ENCODE measurements around the gene RNU6-9. TPM values are rescaled to one million over a fixed set of nuclear protein-coding genes. Genes with fewer than 3 reads are reported as not detected.
"Not testable (repeated sequence)": the region's sequence is repeated elsewhere in the genome, so short reads cannot be mapped to it uniquely, and the experiment has no call there.

RNU6-9 gene
- total and polyA plus RNA-seq, 11 donors = not detected

- DNase-seq (no peak), ATAC-seq (no peak)
- no peaks in the 10 kb centered on the region for H3K9me3 ChIP-seq
- H3K36me3 ChIP-seq = no peaks in the 10 kb centered on the region
- whole genome bisulfite sequencing, 4 donors = 65 to 77% (median 75%) methylated on average over 33 to 37 of the region's 37 CpGs
- peaks cover 0 to 31% (median 14%) of the 10 kb centered on the region in 12 donors for H3K4me1 ChIP-seq
- no peak overlapping the region for H3K4me3 ChIP-seq
- H3K27ac ChIP-seq = no peak overlapping the region
- intact Hi-C loops (cut with DNase I) = loop anchor here in 1 of 10 donors (5.0 kb wide), 1 partner anchor 69 kb away; no protein-coding TSS in a partner anchor
- H3K27me3 ChIP-seq = peaks cover 11 to 62% (median 29%) of the 10 kb centered on the region in 9 donors
- TF ChIP-seq CTCF (IDR thresholded peaks at IDR 0.05) (no peak), POLR2A (IDR thresholded peaks at IDR 0.05) (no peak)
Measured at GRCh38 chr19:845707-846521, 47.4 kb upstream of the RNU6-9 start.

- H3K27me3 ChIP-seq = peaks cover 20 to 65% (median 29%) of the 10 kb centered on the region in 9 donors
- ATAC-seq (peak in 2 of 4 donors; percentile 6 to 21), DNase-seq (no peak)
- H3K9me3 ChIP-seq = no peaks in the 10 kb centered on the region
- intact Hi-C loops (cut with DNase I) = loop anchor here in 1 of 10 donors (5.0 kb wide), 1 partner anchor 71 kb away; no protein-coding TSS in a partner anchor
- 48 to 56% (median 54%) methylated on average over 12 of the region's 12 CpGs for WGBS, 4 donors
- peak overlapping the region in 2 of 12 donors; percentile 6 to 61 for H3K27ac ChIP-seq
- peaks cover 0 to 36% (median 12%) of the 10 kb centered on the region in 12 donors for H3K4me1 ChIP-seq
- H3K4me3 ChIP-seq = no peak overlapping the region
- H3K36me3 ChIP-seq = no peaks in the 10 kb centered on the region
- no peak for TF ChIP-seq POLR2A (IDR thresholded peaks at IDR 0.05)
Measured at GRCh38 chr19:848386-848921, 44.8 kb upstream of the RNU6-9 start.

- not testable (repeated sequence) for H3K4me3 ChIP-seq, H3K9me3 ChIP-seq, DNase-seq, H3K36me3 ChIP-seq, ATAC-seq, H3K27ac ChIP-seq
- Histone ChIP-seq H3K4me1 (peaks cover 0 to 30% (median 9%) of the 10 kb centered on the region in 12 donors), H3K27me3 (peaks cover 15 to 64% (median 24%) of the 10 kb centered on the region in 9 donors)
- 84 to 86% (median 85%) methylated on average over 8 of the region's 8 CpGs for WGBS, 4 donors
- intact Hi-C loops (cut with DNase I) = loop anchor here in 1 of 10 donors (5.0 kb wide), 1 partner anchor 72 kb away; no protein-coding TSS in a partner anchor
Measured at GRCh38 chr19:849195-849594, 44.1 kb upstream of the RNU6-9 start.

- H3K27ac ChIP-seq = peak overlapping the region; percentile 1 to 90 (median 79)
- intact Hi-C loops (cut with DNase I) = loop anchor here in 3 of 10 donors (10.0 kb wide), 1 partner anchor 76 kb away; no protein-coding TSS in a partner anchor
- peak overlapping the region in 8 of 12 donors; percentile 0 to 26 (median 14) for H3K4me3 ChIP-seq
- H3K36me3 ChIP-seq = no peaks in the 10 kb centered on the region
- peaks cover 0 to 30% (median 9%) of the 10 kb centered on the region in 12 donors for H3K4me1 ChIP-seq
- TF ChIP-seq POLR2A (IDR thresholded peaks at IDR 0.05) (no peak), CTCF (IDR thresholded peaks at IDR 0.05) (no peak)
- no peaks in the 10 kb centered on the region for H3K9me3 ChIP-seq
- peaks cover 12 to 63% (median 24%) of the 10 kb centered on the region in 9 donors for H3K27me3 ChIP-seq
- 18 to 37% (median 19%) methylated on average over 14 to 28 of the region's 28 CpGs for WGBS, 4 donors
- ATAC-seq (peak; percentile 86 to 92 (median 92)), DNase-seq (peak; percentile 88 to 96 (median 94))
Measured at GRCh38 chr19:850221-850978, 42.9 kb upstream of the RNU6-9 start.

Data from heart left ventricle (tissue), 16 donors.